BJ (cell line): ENCODE measurements around the gene KCNQ1. TPM values are rescaled to one million over a fixed set of nuclear protein-coding genes. Genes with fewer than 3 reads are reported as not detected.

Experiments used
- CTCF ChIA-PET: fragments of 350-600 bp; formaldehyde crosslinking; extraction: SDS; loops from one replicate; lab custom pipeline; 2021; ENCODE audit warnings: antibody characterized with exemption, inconsistent platforms; lab: Yijun Ruan, JAX
- POLR2A ChIA-PET: fragments of 300-600 bp; sonication (Branson Sonifier 250); formaldehyde crosslinking; extraction: SDS; loops from one replicate; lab custom pipeline; 2021; ENCODE audit warnings: antibody characterized with exemption; lab: Charles Lee
- DNase-seq: peaks from one replicate; pipeline ENCODE4 v3.0.0-alpha.2; 2011; ENCODE audit warnings: low read depth
- H3K27me3 ChIP-seq: 2 replicates; pipeline ENCODE4 v1.6.0; 2011; ENCODE audit warnings: low read length; ENCODE audit not compliant: control insufficient read depth, insufficient read depth
- H3K36me3 ChIP-seq: 2 replicates; pipeline ENCODE4 v1.5.1; 2011; ENCODE audit warnings: low read length; ENCODE audit not compliant: control insufficient read depth, insufficient read depth
- H3K4me3 ChIP-seq: 2 replicates; pipeline ENCODE4 v1.5.1; 2011; ENCODE audit warnings: low read depth, mild to moderate bottlenecking, control low read depth, low read length
- CTCF ChIP-seq: IDR thresholded peaks from 2 replicates; pipeline ENCODE4 v1.5.1; 2011; ENCODE audit warnings: low read depth, mild to moderate bottlenecking, control low read depth, inconsistent platforms, low read length, moderate library complexity; ENCODE audit not compliant: insufficient read depth
- polyA plus RNA-seq: library from polyadenylated mRNA; depleted of rRNA; stranded (reverse); fragments of >200 nt; gene quantifications from 2 replicates; pipeline ENCODE4 v1.2.3, GENCODE V29; 2011

KCNQ1 gene
- polyA plus RNA-seq, 1 experiment = not detected

- ChIA-PET CTCF (interaction anchor here (1.5 kb wide), 1 partner anchor 20 kb away, joined by 4 read pairs; no protein-coding TSS in a partner anchor), POLR2A (no interaction called here)
- no peak for DNase-seq
- Histone ChIP-seq H3K27me3 (no peaks in the 10 kb centered on the region; the same call in 1 of the 2 replicates), H3K4me3 (no peak overlapping the region), H3K36me3 (no peaks in the 10 kb centered on the region)
- no peak for TF ChIP-seq CTCF
Measured at GRCh38 chr11:2512431-2513407, 67.9 kb downstream of the KCNQ1 start.

GRCh38 chr11:2513441-2513840, 68.6 kb downstream of the KCNQ1 start:
- Histone ChIP-seq H3K27me3 (no peaks in the 10 kb centered on the region), H3K36me3 (no peaks in the 10 kb centered on the region), H3K4me3 (no peak overlapping the region)
- no peak for DNase-seq
- ChIA-PET POLR2A (no interaction called here), CTCF (no interaction called here)
- no peak for TF ChIP-seq CTCF

- CTCF ChIA-PET = no interaction called here
- no peaks in the 10 kb centered on the region for H3K36me3 ChIP-seq
- no peak for TF ChIP-seq CTCF
- POLR2A ChIA-PET = no interaction called here
- no peak for DNase-seq
- no peak overlapping the region for H3K4me3 ChIP-seq
- H3K27me3 ChIP-seq = no peaks in the 10 kb centered on the region
Measured at GRCh38 chr11:2515401-2516275, 70.8 kb downstream of the KCNQ1 start.

- H3K27me3 ChIP-seq = no peaks in the 10 kb centered on the region
- H3K4me3 ChIP-seq = no peak overlapping the region
- H3K36me3 ChIP-seq = no peaks in the 10 kb centered on the region
- CTCF ChIA-PET = interaction anchor here (0.6 to 1.4 kb wide), 2 partner anchors 12 to 210 kb away, joined by 3 read pairs; no protein-coding TSS in a partner anchor
- POLR2A ChIA-PET = no interaction called here
- no peak for TF ChIP-seq CTCF
- DNase-seq = no peak
Measured at GRCh38 chr11:2516276-2517015, 71.6 kb downstream of the KCNQ1 start.
